ENCODE measurements around the gene UQCRC2.
"Not testable (repeated sequence)": the region's sequence is repeated elsewhere in the genome, so short reads cannot be mapped to it uniquely, and the experiment has no call there.

UQCRC2 gene

DNA sequence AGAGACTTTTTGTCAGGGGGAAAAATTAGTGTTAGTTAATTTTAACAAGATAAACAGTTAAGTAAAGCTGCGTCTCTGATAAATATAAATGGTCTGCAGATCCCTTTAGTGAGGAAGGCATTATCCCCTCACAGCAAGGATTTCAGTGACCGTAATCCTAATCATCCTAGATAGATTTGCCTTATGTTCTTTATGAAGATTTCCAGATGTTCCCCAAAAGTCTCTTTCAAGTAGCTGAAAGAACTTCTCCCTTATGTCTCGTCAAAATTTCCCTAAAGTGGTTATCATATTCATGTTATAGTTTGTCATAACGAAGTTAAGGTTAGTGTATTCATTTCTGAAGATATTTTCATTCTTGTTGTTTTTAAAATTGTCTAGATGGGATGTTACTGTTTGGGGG is 60.3 kb downstream of the UQCRC2 start:
- DNase-seq, result no peak

DNA sequence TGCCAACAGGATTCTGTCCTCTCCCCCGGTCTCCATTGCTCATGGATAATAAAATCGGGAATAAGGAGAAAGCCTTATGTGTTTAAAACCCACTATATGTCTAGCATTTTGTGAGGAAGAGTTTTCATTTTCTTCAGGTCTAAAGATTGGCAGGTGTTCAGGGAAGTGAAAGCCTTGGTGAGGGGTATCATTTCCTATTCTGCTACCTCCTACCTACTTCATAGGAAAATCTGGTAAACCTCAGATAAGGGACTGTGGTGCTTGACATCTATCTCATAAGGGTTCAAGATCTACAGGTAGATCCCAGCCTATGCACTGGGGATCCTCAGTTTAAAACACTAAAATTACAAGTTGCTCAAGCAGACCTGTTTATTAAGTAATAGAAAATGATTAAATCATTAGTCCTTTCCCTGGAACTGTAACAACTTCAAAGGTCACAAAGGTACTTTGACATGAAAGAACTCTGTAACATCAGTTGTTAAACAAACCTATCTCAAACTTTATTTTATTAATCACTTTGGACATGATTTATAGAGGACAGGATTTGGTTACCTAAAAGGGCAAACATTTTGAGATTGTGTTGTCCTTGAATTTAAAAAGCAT is 61.2 kb downstream of the UQCRC2 start:
- no peak for DNase-seq

DNA sequence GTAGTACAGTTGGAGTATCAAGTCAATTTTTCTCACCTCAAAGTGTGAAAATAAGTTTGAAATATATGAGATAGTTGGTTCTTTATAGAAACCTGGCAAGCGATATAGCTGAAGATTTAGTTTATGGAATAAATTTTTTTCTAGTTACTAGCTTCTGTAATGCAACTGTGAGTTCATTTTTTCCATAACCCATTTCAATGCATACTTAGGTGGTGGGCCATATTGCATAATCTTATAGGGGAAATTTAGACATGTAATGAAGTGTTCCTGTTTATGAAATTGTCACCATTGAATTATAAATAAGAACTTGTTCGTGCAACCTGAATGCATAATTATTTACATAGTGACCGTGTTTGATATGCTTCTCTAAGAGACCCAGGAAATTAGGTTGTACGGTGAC is 63.8 kb downstream of the UQCRC2 start:
- no peak for DNase-seq

DNA sequence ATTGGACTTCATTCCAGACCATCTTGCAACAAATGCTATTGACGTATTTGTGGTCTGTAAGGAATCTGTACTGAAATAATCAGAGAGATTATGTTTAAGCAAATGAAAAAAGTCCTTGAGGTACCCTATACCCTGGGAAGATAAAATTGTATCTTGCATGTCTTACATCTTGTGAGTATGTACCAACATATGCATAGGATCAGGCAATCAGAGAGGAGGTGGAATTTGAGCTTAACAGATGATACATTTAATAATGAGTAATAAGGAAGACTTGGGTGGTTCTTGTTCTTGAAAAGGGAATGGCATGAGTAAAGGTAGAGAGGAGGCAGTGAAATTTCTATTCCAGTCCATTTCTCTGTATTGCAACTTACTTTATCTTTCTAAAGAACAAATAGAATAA is 65.4 kb downstream of the UQCRC2 start:
- DNase-seq, result no peak

DNA sequence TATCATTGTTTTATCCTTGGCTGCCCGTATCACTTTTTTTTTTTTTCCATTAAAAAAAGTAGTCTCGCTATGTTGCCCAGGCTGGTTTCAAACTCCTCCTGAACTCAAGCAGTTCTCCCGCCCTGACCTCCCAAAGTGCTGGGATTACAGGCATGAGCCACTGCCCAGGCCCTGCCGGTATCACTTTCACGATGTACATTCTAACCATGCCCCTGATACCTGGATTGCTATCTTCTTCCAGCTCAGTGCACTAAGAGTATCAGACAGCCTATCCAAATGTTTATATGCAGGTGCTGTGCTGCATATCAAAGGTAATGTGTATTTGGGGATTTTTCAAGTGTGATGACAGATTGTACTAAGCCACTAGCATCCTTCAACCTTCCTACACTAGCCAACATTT is 69.0 kb downstream of the UQCRC2 start:
- no peak for DNase-seq

DNA sequence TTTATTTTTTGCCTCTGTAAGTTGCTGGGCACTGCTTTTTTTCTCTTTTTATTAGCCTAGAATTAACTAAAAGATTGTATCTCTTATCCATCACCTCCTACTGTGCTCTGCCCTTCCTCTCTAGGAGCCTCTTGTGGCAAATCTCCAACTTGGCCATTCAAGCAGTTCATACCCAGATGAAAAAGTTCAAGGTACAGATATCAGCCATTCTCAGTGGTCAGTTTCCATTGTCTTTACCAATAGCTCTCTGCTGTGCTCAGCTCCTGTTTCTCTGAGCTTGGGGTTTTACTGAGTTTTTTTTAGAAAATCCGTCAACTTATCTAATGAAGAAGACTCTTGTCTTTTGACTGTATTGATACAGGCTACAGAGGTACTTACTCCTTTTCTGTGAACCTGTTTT is 70.3 kb downstream of the UQCRC2 start:
- DNase-seq, result no peak

DNA sequence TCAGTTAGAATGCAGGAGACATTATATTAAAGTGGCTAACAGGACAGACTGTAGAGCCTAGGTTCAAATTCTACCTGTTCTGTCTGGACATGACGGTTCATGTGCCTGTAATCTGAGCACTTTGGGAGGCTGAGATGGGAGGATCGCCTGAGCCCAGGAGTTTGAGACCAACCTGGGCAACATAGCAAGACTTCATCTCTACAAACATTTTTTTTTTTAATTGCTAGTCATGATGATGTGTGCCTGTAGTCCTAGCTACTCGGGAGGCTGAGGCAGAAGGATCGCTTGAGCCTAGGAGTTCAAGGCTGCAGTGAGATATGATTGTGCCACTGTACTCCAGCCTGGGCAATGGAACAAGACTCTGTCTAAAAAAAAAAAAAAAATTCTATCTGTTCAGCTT is 71.6 kb downstream of the UQCRC2 start:
- DNase-seq, result not testable (repeated sequence)

DNA sequence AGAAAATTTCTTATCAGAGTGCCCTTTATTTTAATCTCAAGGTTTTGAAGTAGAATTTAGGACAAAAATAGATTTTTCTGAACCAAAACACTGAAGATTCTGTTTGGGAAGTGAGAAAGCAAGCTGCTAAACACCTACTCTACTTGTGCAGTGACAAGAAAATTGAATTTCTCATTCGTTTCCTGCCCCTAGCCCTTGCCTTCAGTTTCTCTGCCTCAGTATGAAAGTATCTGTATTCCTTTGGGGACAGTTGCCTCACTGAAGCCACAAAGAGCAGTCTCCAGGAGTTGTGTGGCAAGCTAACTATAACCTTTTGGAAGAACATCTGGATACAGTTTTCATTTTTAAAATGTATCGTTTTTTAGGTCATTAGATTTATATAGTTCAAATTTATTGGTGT is 74.5 kb downstream of the UQCRC2 start:
- no peak for DNase-seq

DNA sequence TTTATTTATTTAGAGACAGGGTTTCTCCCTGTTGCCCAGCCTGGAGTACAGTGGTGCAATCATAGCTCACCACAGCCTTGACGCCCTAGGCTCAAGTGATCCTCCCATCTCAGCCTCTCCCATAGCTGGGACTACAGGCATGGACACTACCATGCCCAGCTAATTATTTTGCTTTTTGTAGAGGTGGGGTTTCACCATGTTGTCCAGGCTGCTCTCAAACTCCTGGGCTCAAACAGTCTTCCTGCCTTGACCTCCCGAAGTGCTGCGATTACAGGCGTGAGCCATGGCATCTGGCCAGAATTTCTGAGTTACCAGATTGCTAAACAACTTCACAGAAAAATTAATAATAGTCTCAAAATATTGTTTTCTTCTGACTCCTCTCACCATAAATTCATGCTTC is 76.5 kb downstream of the UQCRC2 start:
- DNase-seq, result no peak

DNA sequence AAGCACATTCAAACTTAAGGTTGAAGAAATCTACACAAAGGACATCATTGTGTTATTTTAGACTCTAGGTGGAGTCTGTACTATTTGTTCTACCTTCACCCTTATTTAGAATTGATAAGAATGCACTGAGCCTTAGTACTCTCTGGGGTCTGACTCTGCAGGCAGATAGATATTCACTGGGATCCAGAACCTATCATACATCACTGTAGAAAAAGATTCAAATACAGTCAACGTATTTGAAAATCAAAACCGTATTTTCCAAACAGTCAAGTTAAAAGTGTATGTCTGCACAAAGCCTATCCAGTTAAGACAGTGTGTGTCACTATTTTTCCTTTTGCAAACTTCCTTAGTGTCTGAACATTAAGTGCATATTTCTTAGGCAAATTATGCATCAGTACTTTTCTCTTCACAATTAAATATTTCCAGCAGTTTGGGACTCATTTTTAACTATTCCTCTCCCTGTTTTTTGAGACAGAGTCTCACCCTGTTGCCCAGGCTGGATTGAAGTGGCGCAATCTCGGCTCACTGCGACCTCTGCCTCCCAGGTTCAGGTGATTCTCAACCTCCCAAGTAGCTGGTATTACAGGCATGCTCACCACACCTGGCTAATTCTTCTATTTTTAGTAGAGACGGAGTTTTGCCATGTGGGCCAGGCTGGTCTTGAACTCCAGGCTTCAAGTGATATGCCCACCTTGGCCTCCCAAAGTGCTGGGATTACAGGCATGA is 77.1 kb downstream of the UQCRC2 start:
- no peak for DNase-seq

DNA sequence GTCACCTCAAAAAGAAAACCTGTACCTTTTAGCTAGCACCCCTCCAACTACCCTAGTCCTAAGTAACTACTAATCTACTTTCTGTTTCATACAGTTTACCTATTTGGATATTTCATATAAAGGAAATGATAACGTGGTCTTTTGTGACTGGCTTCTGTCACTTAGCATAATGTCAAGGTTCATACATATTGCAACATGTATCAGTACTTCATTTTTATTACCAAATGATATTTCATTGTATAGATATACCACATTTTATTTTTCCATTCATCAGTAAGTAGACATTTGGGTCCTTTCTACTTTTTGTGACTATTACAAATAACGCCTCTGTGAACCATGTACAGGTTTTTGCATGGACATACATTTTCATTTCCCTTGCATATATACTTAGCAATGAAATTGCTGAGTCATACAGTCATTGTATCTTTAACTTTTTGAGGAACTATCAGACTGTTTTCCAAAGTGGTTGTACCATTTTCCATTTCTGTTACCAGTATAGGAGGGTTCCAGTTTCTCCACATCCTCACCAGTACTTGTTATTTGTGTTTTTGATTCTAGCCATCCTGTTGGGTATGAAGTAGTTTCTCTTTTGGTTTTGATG is 78.4 kb downstream of the UQCRC2 start:
- DNase-seq, result no peak
